Endodermal cell (in vitro differentiated cells): Measurements from ENCODE around the gene BCL11B. TPM values are rescaled to one million over a fixed set of nuclear protein-coding genes. Genes with fewer than 3 reads are reported as not detected.

Experiments
- DNase-seq: peaks from one replicate; pipeline ENCODE4 v3.0.0-alpha.2; 2017
- H3K27ac ChIP-seq: 2 replicates; pipeline ENCODE4 v1.5.1; 2013; ENCODE audit warnings: mild to moderate bottlenecking, low read depth, low read length, moderate library complexity
- H3K27me3 ChIP-seq: 2 replicates; pipeline ENCODE4 v1.6.1; 2013; ENCODE audit warnings: mild to moderate bottlenecking, low read length, moderate library complexity; ENCODE audit not compliant: insufficient read depth, control insufficient read depth, poor library complexity, severe bottlenecking
- H3K36me3 ChIP-seq: 2 replicates; pipeline ENCODE4 v1.7.0; 2013; ENCODE audit warnings: mild to moderate bottlenecking, low read length, moderate library complexity; ENCODE audit not compliant: control insufficient read depth, insufficient read depth
- H3K4me1 ChIP-seq: one replicate; pipeline ENCODE4 v1.7.0; 2013; ENCODE audit warnings: low read length; ENCODE audit not compliant: control insufficient read depth, insufficient read depth
- H3K4me3 ChIP-seq: 2 replicates; pipeline ENCODE4 v1.5.1; 2013; ENCODE audit warnings: mild to moderate bottlenecking, low read length, moderate library complexity
- H3K9ac ChIP-seq: 2 replicates; pipeline ENCODE4 v1.6.1; 2013; ENCODE audit warnings: mild to moderate bottlenecking, low read length, moderate library complexity; ENCODE audit not compliant: poor library complexity, severe bottlenecking; ENCODE audit errors: extremely low read depth
- H3K9me3 ChIP-seq: 2 replicates; pipeline ENCODE4 v1.6.1; 2013; ENCODE audit warnings: mild to moderate bottlenecking, low read length, moderate library complexity; ENCODE audit not compliant: control insufficient read depth
- H3K27ac Mint-ChIP-seq: 2 replicates; pipeline ENCODE4 v1.8.0; 2020; ENCODE audit warnings: mixed read lengths
- H3K27me3 Mint-ChIP-seq: 2 replicates; pipeline ENCODE4 v1.8.0; 2021; ENCODE audit warnings: mild to moderate bottlenecking, mixed read lengths; ENCODE audit not compliant: insufficient read depth
- H3K36me3 Mint-ChIP-seq: 2 replicates; pipeline ENCODE4 v1.8.0; 2020; ENCODE audit warnings: low read depth, mixed read lengths
- H3K4me1 Mint-ChIP-seq: 2 replicates; pipeline ENCODE4 v1.8.0; 2020; ENCODE audit warnings: mixed read lengths
- H3K4me3 Mint-ChIP-seq: 2 replicates; pipeline ENCODE4 v1.8.0; 2020; ENCODE audit warnings: mild to moderate bottlenecking, moderate library complexity, mixed read lengths
- H3K9me3 Mint-ChIP-seq: 2 replicates; pipeline ENCODE4 v1.8.0; 2020; ENCODE audit warnings: mild to moderate bottlenecking, mixed read lengths
- WGBS, 2 experiments: methylation state at CpG; one replicate each; pipeline versions ENCODE4 v1.1.5 to v1.1.7; 2013; ENCODE audit warnings: missing lambda C conversion rate in 2 of 2, mixed read lengths in 1 of 2; ENCODE audit not compliant: insufficient coverage in 1 of 2, insufficient read length in 1 of 2; 5-methylcytosine and 5-hydroxymethylcytosine counted together
- total RNA-seq, 2 donors: library from RNA; stranded (reverse); fragmentation: NEBNext Ultra II Directional in 1 of 2; extraction: Animal tissue kit (Norgen Biotek cat#: 25700) in 1 of 2; gene quantifications; 2 replicates in 1 of 2; 3 replicates in 1 of 2; pipeline ENCODE4 v1.2.1, GENCODE V29; 2021
- TF ChIP-seq, protein P1 (sequence below): fragments of 200-600 bp; sonication (generic); conservative IDR thresholded peaks from 2 replicates; pipeline ENCODE4 v1.5.0; 2021; ENCODE audit warnings: antibody characterized with exemption, mild to moderate bottlenecking

Gene BCL11B
- total RNA-seq, 2 donors from 2014 or later, result 5.7 to 6.0 TPM

DNA sequence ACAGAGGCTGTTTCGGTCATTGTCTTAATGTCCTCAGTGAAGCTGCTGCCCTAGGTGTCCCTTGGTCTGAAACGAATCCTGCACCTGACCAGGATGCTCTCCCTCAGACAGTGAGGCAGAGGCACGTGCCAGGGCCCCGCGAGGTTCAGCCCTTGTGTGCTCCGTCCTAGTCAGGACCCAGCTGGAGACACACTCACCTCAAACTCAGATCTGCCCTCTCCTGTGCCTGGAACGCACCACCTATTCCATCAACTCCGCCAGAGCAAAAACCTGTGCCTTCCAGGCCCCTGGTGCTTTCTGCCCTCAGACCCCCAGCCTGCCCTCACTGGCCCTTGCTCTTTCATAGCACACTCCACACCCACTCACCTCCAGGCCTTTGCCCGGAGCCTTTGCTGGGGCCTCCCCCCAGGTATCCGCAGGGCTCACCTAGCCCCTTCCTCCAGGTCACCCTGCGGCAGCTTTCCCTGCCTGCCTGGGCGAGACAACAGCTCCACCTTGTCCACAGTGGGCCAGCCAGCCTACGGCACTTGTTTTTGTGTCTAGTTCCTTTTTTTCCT, 150.6 kb downstream of the BCL11B start:
- H3K4me3 ChIP-seq, result no peak overlapping the region
- Mint-ChIP-seq H3K27ac (no peak overlapping the region), H3K36me3 (no peaks in the 10 kb centered on the region), H3K4me1 (peaks cover 4% of the 10 kb centered on the region), H3K27me3 (peaks cover 26% of the 10 kb centered on the region), H3K9me3 (no peaks in the 10 kb centered on the region), H3K4me3 (no peak overlapping the region)
- no peaks in the 10 kb centered on the region for H3K9me3 ChIP-seq
- peak; percentile 43 for DNase-seq
- no peak overlapping the region for H3K9ac ChIP-seq
- TF ChIP-seq, protein P1, sequence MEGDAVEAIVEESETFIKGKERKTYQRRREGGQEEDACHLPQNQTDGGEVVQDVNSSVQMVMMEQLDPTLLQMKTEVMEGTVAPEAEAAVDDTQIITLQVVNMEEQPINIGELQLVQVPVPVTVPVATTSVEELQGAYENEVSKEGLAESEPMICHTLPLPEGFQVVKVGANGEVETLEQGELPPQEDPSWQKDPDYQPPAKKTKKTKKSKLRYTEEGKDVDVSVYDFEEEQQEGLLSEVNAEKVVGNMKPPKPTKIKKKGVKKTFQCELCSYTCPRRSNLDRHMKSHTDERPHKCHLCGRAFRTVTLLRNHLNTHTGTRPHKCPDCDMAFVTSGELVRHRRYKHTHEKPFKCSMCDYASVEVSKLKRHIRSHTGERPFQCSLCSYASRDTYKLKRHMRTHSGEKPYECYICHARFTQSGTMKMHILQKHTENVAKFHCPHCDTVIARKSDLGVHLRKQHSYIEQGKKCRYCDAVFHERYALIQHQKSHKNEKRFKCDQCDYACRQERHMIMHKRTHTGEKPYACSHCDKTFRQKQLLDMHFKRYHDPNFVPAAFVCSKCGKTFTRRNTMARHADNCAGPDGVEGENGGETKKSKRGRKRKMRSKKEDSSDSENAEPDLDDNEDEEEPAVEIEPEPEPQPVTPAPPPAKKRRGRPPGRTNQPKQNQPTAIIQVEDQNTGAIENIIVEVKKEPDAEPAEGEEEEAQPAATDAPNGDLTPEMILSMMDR, result no peak
- H3K36me3 ChIP-seq, result no peaks in the 10 kb centered on the region
- H3K27ac ChIP-seq, result no peak overlapping the region
- no peaks in the 10 kb centered on the region for H3K4me1 ChIP-seq
- WGBS, 2 experiments, result 92 to 96% methylated on average over 12 to 13 of the region's 13 CpGs
- H3K27me3 ChIP-seq, result peaks cover 5% of the 10 kb centered on the region

DNA sequence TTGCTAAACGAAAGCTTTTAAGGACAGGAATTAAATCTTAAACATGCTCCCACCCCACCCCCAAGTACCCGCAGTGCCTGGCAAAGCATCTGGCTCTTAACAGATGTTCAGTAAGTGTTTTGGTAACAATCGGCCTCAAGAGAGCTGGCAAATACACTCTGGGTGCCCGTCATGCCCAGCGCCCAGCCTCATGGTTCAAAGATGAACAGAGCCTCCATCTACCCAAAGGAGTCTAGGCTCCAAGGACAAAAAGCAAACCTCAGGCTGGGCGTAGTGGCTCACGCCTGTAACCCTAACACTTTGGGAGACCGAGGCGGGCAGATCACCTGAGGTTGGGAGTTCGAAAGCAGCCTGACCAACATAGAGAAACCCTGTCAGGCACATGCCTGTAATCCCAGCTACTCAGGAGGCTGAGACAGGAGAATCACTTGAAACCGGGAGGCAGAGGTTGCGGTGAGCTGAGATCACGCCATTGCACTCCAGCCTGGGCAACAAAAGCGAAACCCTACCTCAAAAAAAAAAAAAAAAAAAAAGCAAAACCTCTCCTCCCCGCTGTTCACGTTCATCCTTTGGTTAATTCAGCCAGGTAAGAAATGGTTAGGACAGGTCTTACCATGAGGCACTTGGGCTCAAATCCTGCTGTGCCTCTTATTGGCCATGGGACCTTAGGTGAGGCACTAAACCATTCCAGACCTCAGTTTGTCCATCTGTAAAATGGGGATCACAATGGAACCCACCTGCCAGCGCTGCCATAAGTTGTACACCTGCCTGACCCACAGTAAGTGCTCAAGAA, 151.3 kb downstream of the BCL11B start:
- no peak overlapping the region for H3K27ac ChIP-seq
- Mint-ChIP-seq H3K36me3 (no peaks in the 10 kb centered on the region), H3K4me1 (peaks cover 4% of the 10 kb centered on the region), H3K27ac (no peak overlapping the region), H3K27me3 (peaks cover 29% of the 10 kb centered on the region), H3K4me3 (no peak overlapping the region), H3K9me3 (no peaks in the 10 kb centered on the region)
- no peaks in the 10 kb centered on the region for H3K9me3 ChIP-seq
- no peak overlapping the region for H3K4me3 ChIP-seq
- H3K4me1 ChIP-seq, result no peaks in the 10 kb centered on the region
- 93 to 95% methylated on average over 9 to 16 of the region's 17 CpGs for WGBS, 2 experiments
- TF ChIP-seq, protein P1, result no peak
- peaks cover 5% of the 10 kb centered on the region for H3K27me3 ChIP-seq
- no peaks in the 10 kb centered on the region for H3K36me3 ChIP-seq
- H3K9ac ChIP-seq, result no peak overlapping the region
- peak; percentile 33 for DNase-seq

DNA sequence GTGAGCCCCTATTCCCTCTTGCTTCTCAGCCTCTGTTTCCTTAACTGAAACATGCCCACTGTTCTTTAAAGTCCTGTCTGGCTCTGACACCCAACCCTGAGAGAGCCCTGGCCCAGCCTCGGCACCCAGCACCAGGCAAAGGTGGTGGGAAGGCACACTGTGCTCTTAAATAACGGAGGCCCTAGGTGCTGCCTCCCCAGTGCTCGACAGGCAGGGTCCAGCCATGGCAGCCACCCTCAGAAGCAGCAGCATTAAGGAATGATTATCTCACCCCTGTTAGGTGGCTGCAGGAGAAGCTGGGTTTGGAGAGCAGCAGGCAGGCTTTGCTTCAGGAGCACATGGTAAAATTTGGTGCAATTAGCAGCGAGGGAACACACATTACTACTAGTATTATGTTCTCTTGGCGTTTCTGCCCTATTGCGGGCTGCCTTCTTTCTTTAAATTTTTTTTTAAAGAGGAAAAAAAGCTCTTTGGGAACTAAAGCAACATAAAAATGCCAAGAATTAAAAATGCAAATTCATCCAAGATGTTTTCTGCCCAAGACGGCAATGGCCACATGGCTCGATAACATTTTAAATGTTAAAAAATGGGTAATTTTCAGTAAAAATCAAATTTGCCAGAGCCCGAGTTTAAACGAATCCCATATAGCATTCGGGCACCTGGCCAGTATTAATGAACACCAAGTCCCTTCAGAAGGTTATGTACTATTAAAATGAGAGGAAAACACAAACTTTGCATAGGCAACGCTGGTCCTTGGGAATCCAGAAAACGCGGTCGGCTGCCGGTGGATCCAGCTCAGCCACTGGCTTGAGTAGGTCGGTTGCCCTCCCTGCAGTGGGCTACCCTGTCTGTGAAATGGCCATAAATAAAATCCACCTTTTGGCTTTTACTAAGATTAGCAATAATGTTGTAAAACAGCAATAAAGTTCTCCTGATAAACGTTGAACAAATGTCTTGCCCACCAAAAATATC, 152.2 kb downstream of the BCL11B start:
- WGBS, 2 experiments, result 90 to 91% methylated on average over 16 to 18 of the region's 18 CpGs
- Mint-ChIP-seq H3K4me3 (no peak overlapping the region), H3K27ac (no peak overlapping the region), H3K27me3 (peaks cover 31% of the 10 kb centered on the region), H3K4me1 (peaks cover 4% of the 10 kb centered on the region), H3K36me3 (no peaks in the 10 kb centered on the region), H3K9me3 (no peaks in the 10 kb centered on the region)
- peak; percentile 34 for DNase-seq
- Histone ChIP-seq H3K4me1 (no peaks in the 10 kb centered on the region), H3K27me3 (peaks cover 5% of the 10 kb centered on the region), H3K36me3 (no peaks in the 10 kb centered on the region), H3K9ac (no peak overlapping the region), H3K9me3 (no peaks in the 10 kb centered on the region), H3K27ac (no peak overlapping the region), H3K4me3 (no peak overlapping the region)
- TF ChIP-seq, protein P1, result no peak
